D721Med (cell line): Measurements from ENCODE around the gene NOL4L.

Source experiments
- DNase-seq: peaks from one replicate; pipeline ENCODE4 v3.0.0; 2011; ENCODE audit warnings: low spot score; ENCODE audit not compliant: insufficient read length
- FAIRE-seq: peaks from 2 replicates; lab custom pipeline; 2011; peaks lifted over from hg19 to GRCh38; lab: Jason Lieb, UNC
- TF ChIP-seq, protein P1 (sequence below): IDR thresholded peaks from 2 replicates; pipeline ENCODE4 v1.5.1; 2012; ENCODE audit warnings: mild to moderate bottlenecking, control low read depth; ENCODE audit not compliant: insufficient read depth; ENCODE audit errors: missing control alignments

NOL4L gene

GRCh38 chr20:32505723-32506473, 79.2 kb downstream of the NOL4L start:
- no peak for FAIRE-seq
- TF ChIP-seq, protein P1, sequence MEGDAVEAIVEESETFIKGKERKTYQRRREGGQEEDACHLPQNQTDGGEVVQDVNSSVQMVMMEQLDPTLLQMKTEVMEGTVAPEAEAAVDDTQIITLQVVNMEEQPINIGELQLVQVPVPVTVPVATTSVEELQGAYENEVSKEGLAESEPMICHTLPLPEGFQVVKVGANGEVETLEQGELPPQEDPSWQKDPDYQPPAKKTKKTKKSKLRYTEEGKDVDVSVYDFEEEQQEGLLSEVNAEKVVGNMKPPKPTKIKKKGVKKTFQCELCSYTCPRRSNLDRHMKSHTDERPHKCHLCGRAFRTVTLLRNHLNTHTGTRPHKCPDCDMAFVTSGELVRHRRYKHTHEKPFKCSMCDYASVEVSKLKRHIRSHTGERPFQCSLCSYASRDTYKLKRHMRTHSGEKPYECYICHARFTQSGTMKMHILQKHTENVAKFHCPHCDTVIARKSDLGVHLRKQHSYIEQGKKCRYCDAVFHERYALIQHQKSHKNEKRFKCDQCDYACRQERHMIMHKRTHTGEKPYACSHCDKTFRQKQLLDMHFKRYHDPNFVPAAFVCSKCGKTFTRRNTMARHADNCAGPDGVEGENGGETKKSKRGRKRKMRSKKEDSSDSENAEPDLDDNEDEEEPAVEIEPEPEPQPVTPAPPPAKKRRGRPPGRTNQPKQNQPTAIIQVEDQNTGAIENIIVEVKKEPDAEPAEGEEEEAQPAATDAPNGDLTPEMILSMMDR = no peak
- DNase-seq = no peak

DNA sequence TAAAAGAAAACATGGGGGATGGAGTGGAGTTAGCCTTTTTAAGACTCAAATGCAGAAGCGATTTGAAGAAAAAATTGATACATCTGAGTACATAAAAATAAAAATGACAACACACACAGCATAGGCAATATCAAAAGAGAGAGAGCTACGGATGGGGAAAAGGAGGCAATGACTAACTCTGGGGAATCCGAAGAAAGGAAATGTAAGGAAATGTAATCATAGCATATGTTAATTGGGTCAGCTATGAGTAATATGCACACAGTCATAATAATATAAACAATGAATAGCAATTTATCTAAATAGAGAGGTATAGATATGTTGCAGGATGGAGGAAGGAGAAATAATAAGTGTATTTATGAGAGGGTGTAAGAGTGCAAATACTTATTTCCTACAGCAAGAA, 83.4 kb downstream of the NOL4L start:
- DNase-seq (no peak), FAIRE-seq (no peak)
- TF ChIP-seq, protein P1 = no peak

GRCh38 chr20:32497589-32498224, 87.4 kb downstream of the NOL4L start:
- DNase-seq = no peak
- TF ChIP-seq, protein P1 = no peak
- FAIRE-seq = no peak

GRCh38 chr20:32496811-32497533, 88.2 kb downstream of the NOL4L start:
- TF ChIP-seq, protein P1 = no peak
- FAIRE-seq = no peak
- DNase-seq = no peak

DNA sequence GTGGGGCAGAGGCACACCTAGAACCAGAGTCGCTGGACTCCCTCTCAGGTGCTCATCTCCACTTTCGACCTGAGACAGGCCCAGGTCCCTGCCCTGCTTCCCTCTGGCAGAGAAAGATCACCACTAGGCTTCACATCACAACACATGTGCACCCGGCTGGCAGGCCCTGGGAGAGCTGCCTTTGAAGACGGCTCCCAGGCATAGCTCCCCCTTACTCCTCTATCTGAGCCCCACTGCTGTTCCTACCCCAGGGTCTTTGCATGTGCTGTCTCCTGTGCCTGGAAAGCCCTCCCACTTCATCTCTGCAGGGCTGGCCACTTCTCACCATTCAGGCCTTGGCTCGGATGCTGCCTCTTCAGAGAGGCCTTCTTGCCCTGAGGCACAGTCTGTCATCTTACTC, 89.2 kb downstream of the NOL4L start:
- TF ChIP-seq, protein P1 = no peak
- FAIRE-seq (no peak), DNase-seq (no peak)

DNA sequence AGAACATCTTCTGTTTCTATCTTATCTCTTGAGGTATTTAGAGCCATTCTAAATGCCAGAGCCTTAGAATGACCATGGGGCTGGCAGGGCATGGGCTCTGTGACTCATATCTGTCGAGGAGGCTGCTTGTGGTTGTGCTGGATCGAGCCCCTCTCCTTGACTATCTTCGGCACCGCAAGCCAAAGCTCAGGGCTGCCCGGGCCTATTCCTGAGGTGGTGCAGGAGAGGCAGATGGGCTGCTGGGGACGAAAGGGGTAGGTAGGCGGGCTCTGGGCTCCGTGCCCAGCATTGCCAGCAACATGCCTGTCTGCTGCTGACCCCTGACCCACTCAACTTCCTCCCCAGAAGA, 89.9 kb downstream of the NOL4L start:
- TF ChIP-seq, protein P1 = no peak
- no peak for FAIRE-seq
- no peak for DNase-seq
